ENCODE results near the gene PAXX.

GRCh38 chr9:137018761-137019559 lies 26.7 kb downstream of the PAXX start:
- TF ChIP-seq CTCF (IDR thresholded peaks at IDR 0.05; ENCODE audit: borderline replicate concordance, extremely low read depth, low read length, poor library complexity, severe bottlenecking) = no peak
- TF ChIP-seq EZH2 (IDR thresholded peaks at IDR 0.05; ENCODE audit: borderline replicate concordance, low read depth, low read length, severe bottlenecking) = no peak
